Stimulated activated CD8-positive, alpha-beta memory T cell treated with anti-CD3 and anti-CD28 coated beads, Interleukin-12 subunit alpha, Interleukin-12 subunit beta, amount 100 ng/mL, for 1 hour (primary cell): ENCODE results near the gene SLC9A2.

Experiments
- DNase-seq: peaks from one replicate; pipeline ENCODE4 v3.0.0-alpha.2; 2020; ENCODE audit warnings: low read depth

Gene SLC9A2, protein sequence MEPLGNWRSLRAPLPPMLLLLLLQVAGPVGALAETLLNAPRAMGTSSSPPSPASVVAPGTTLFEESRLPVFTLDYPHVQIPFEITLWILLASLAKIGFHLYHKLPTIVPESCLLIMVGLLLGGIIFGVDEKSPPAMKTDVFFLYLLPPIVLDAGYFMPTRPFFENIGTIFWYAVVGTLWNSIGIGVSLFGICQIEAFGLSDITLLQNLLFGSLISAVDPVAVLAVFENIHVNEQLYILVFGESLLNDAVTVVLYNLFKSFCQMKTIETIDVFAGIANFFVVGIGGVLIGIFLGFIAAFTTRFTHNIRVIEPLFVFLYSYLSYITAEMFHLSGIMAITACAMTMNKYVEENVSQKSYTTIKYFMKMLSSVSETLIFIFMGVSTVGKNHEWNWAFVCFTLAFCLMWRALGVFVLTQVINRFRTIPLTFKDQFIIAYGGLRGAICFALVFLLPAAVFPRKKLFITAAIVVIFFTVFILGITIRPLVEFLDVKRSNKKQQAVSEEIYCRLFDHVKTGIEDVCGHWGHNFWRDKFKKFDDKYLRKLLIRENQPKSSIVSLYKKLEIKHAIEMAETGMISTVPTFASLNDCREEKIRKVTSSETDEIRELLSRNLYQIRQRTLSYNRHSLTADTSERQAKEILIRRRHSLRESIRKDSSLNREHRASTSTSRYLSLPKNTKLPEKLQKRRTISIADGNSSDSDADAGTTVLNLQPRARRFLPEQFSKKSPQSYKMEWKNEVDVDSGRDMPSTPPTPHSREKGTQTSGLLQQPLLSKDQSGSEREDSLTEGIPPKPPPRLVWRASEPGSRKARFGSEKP

DNA sequence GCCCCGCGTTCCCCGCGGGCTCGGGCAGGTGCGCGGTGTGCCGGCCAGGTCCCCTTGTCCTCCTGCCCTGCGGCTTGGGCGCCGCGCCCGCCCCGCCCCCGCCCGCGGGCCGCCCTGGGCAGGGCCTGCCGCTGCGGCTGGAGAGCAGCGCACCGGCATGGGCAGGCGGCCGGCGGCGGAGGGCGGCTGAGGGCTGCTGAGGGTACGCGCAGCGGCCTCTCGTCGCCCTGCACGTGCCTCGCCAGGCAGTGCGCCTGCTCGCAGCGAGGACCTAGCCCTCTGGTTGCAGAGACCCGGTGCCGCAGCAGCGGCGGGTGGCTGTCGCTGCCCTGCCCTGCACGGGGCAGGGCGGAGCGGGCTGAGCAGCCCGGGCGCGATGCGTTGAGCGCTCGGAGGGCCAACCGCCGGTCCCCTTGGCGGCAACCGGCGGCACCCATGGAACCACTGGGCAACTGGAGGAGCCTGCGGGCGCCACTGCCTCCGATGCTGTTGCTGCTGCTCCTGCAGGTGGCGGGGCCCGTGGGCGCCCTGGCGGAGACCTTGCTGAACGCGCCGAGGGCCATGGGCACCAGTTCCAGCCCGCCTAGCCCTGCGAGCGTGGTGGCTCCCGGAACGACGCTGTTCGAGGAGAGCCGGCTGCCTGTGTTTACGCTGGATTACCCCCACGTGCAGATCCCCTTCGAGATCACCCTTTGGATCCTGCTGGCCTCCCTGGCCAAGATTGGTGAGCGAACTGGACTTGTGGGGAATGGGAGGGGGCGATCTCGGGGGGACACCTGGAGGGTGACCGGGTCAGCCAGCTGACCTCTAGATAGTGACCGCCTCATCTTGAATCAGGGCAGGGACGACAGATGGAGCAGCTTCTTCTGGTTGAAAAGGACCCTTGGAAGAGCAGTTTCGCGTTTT lies at the start of gene SLC9A2:
TSS of gene SLC9A2 (plus strand) at position 140 of the 906 bp plus-strand sequence. CDS start at position 436, 296 bp downstream.
- no peak for DNase-seq

DNA sequence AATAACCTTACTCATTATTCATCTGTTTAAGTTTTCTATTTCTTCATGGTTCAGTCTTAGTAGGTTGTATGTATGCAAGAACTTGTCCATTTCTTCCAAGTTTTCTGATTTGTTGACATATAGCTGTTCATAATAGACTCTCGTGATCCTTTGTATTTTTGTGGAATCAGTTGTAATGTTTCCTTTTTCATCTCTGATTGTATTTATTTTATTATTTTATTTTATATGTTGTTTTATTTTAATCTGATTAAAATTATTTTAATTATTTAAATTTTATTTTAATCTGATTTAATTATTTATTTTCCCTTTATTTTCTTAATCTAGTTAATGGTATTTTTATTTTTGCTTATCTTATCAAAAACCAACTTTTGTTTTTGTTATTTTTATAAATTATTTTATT lies 43.5 kb upstream of the SLC9A2 start:
- DNase-seq, result no peak

DNA sequence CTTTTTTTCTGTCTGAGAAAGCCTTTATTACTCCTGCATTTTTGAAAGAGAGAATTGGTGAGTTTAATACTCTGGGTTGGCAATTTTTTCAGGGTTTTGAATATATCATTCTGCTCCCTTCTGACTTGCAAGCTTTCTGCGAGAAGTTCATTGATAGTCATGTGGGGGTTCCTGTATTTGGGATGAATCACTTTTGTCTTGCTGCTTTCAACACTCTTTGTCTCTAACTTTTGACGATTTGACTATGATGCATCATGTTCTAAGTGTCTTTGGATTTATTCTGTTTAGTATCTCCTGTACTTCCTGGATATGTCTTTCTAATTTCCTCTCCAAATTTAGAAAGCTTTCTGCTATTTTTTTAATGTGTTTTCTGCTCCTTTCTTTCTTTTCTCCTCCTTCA lies 41.0 kb upstream of the SLC9A2 start:
- DNase-seq, result no peak

DNA sequence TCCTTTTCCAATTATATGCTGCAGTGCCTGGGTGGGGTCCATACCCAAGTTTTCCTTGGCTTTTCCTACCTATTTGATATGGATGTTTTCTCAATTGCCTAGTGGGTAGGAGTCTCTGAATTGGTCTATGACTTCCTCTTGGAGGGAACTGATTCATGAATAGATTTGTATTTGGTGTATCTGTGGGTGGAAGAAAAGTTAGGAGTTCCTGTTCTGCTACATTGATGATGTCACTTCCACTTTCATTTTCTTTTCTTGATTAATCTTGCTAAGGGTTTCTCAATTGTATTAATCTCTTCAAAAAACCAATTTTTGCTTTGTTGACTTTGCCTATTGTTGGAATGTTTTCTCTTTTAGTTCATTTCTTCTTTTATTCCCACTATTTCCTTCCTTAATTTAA lies 37.4 kb upstream of the SLC9A2 start:
- no peak for DNase-seq

DNA sequence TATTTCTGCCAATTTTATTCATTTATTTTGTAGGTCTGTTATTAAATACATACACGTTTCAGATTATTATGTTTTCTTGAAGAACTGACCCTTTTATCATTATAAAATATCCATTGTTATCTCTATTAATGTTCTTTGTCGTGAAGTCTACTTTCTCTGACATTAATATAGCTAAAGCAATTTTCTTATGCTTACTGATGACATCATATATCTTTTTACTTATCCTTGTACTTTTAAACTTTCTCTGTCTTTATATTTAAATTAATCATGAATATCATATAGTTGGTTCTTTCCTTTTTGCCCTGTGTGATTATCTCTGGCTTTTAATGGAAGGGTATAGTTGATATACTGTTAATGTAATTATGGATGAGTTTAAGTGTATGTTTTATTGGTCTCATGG lies 36.5 kb upstream of the SLC9A2 start:
- no peak for DNase-seq

DNA sequence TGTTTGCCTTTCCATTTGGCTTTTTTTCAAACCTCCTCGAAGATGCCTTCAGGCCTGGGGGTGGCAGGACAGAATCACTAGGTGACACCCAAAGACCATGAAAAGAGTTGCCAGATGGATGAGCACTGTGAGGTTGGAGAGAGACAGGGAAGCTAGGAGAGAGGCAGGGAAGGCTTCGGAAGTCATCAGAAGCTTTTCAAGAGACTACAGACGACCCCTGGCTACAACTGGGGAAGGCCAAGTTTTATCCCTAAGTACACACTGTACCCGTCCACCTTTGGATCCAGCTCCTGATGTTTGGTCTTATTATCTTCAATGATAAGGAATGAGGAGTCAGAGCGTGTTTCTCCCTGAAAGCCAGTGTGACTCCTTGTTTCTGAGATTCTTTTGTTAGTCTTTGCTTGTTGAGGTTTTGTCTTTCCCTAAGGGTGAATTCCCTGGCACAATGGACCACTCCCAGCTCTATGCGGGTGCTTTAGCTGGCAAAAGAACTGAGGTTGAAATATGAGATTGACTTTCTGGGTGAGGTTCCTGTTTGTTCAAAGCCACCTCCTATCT lies 33.4 kb upstream of the SLC9A2 start:
- no peak for DNase-seq

DNA sequence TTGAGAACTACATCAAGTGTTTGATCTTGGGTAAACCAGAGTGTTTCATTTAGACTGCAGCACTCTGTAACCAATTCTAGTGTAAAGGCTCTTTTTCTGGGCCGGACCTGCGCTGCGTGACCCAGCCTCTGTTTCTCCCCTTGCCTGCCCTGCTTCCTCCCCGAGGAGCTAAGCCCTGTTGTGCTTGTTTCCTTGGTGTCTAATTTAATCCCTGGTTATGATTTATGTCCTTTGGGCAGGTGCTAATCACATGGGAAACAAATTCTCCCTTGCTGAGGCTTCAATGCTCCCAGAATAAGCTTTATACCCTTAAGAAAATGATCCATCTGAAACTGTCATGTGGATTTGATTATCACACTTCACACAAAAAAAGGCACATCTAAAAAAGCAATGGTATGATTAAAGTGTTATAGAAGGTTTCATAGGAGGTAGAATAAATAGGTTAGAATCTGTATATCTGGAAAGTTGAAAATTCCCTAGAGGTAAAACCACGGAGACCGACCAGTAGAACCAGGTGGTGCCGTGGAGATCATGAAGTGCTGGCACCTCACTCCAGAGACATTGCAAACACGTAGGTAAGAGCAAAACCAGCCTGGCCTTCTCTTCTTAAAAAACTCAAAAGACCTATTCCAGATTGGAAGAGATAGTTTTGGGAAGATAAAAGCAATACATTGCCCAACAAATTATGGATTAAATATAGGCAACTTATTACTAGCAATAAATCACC lies 31.0 kb upstream of the SLC9A2 start:
- DNase-seq, result no peak

DNA sequence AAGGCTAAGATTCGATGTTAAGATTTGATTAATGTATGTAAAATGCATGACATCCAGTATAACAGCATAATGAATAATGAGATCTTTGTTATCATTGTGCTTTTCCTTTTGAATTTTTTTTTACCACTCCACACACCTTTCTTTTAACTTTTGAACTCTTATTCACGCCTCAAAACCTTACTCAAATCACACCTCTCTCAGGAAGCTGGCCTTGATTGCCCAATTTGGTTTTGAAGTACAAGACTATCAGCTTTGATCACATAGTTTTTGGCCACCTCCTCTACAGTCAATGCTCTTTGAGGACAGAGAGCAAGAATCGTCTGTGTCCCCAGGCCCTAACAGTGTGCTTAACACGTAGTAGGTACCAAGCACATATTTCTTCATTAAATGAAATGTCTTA lies 29.9 kb upstream of the SLC9A2 start:
- DNase-seq, result no peak

DNA sequence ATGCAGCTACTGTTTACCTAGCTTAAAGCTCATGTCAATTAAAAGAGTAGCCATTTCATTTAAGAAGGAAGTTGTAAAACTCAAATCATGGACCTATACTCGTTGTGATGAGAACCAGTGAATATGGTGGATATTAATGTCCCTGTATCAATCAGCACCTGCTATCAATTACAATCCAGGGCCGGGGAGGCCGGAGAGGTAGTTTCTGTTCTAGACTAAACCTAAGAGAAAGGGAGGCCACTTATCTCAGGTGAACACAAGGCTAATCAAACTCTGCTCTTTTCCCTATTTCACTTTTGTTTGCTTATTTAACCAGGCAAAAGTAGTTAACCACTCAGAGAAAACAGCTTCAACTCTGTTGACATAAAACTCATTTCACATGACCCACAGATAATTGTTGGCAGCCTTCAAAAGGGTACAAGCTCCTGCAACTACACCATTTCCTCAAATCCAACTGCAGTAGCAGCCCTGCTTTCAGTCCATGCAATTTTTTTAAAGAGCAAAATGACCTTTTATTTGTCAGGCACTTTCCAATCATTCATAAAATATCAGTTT lies 27.8 kb upstream of the SLC9A2 start:
- DNase-seq, result no peak

DNA sequence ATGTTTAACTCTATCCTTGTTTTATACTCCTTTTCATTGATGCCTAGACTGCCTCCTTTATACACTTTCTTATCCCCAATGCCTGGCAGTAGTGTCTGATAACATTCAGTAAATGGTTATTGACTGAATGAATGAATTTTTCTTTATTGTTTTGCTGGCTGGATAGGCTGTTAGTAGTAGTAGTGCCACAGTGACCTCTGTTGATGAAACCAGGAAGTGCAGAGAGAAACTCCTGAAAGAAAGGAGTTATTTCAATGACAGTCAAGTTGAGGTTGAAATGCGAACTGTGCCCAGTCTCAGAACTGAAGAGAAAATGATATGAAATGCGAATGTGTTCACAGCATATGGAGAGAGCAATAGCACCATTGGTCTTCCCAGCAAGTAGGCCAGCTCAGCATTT lies 26.8 kb upstream of the SLC9A2 start:
- no peak for DNase-seq

DNA sequence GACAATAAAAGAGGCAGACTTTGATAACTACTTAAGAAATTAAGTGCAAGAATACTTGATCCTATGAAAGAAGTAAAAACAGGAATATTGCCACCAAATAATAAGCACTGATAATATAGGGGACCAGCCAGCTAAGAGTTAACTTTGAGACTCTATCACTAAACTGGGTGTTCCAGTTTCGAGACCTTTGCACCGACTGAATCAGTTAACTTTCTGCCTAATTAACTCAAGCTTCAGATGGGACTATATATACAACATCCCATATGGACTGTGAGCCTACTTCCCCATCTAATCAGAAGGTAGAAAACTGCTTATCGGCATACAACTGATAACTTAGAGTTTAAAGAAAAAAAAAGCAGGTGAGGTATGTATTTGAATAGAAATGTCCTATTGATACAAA lies 25.8 kb upstream of the SLC9A2 start:
- DNase-seq, result no peak

DNA sequence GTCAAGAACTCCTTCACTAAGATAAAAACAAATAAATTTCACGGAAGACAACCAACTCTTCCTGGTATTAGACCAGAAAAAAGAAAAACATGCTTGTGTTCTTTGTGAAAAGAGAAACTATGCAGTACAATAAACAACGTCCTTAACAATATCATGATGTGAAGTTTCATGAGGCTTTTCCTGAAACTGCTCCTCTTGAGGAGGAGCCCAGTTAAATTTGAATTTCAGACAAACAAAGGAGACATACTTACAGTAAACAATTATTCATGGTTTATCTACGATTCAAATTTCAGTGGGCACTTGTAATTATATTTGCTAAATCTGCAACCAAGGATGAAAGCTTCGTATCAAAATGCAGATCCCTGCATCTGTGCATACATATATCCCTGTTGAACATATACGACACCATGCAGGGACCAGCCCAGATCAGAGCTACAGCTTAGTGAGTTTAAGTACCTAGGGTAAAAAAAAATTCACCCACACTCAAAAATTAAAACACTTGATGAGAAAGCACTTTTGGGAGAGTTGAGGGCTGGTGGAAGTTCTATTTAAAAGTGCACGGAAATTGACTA lies 24.8 kb upstream of the SLC9A2 start:
- no peak for DNase-seq

DNA sequence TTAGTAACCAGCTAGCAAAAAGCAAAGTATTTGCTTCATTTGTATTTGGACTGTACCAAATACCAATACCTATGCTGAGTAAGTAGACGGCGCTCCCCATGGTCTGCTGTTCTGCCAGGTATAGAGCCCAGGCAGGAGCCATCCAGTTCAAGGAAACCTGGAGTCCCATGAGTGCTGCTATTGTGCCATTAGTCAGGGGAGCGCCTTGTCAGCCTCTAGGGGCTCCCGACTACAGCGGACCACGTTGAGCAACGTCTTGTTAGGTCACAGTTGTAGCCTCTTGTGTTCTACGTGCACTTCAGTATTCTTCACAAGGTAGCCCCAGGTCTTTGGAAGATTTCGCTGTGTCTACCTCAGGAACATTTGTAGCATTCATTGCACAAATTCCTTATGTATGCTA lies 21.6 kb upstream of the SLC9A2 start:
- DNase-seq, result no peak

DNA sequence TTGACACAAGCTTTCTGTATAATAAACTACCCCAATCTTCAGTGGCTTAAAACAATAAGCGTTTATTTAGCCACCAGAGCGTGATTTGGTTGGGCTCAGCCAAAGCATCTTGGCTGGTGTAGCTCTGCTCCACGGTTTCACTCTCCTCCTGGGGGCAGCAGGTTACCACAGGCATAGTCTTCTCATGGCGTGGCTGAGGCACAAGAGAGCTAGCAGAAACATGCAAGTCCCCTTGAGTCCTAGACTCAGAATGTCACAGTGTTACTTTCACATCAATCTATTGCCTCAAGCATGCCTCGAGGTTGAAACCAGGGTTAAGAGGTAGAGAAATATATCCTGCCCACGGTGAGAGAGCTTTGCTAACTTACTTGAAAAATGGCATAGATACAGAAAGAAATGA lies 19.9 kb upstream of the SLC9A2 start:
- no peak for DNase-seq

DNA sequence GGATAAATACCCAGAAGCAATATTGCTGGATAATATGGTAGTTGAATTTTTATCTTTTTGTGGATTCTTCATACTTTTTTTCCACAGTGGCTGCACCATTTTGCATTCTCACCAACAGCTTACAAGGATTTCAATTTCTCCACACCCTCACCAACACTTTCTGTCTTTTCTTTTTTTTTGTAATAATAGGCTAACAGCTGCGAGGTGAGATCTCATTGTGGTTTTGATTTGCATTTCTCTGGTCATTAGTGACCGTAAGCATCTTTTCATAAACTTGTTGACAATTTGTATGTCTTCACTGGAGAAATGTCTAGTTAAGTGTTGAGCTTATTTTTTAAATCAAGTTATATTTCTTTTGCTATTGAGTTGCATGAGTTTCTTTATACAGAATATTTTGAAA lies 17.6 kb upstream of the SLC9A2 start:
- no peak for DNase-seq

DNA sequence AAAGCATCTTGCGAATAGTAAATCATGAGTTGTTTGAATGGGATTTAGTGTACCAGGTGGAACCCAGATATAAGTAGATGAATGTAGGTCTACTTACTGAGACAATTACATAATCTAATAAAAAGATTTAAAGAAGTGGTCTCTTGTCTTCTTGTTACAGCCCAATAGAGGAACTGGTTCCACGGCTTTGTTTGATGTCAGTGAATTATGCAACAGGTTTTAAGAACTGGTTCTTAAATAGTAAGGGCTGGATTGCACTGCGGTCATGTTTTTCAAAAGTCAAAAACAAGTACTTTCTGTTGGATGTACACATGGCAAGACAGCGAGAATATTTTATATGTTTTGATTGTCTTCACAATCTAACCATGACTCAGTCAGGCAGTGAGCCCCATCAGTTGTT lies 15.4 kb upstream of the SLC9A2 start:
- no peak for DNase-seq

DNA sequence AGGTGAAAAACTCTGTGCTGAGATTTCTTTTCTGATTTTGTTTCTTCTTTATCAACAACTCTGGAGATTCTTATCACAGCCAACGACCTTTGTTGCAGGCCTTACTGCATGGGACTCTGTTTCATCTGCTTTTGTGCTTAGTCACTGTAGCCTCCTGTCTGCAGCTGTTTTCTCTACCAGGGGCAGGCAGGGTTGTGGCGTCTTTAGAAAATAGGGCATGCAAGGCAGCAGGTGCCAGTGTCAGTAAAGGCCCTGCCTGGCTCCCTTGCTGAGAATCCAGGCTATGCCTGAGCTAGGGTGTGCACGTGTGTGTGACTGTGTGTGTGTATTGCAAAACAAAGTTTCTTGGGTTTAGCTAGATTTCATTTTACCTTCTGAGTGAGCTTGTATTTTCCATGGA lies 14.6 kb upstream of the SLC9A2 start:
- no peak for DNase-seq

DNA sequence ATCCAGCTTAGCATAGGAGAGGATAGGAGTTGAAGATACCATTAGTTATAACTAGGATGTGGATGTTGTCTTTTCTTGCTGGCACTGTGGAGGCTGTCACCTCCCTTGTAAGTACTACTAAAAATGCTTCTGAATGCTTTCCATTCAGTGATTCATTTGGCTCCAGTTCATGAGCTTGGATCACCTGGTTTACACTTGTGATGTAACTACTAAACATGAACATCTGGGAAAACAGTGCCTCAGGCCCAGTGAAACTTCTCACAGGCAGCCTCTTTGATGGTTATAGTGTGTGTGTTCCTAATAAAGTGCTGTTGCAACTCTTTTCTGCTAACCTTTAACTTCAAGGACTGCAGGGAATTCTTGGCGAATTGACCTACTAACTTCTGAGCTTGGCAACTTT lies 13.0 kb upstream of the SLC9A2 start:
- DNase-seq, result no peak

DNA sequence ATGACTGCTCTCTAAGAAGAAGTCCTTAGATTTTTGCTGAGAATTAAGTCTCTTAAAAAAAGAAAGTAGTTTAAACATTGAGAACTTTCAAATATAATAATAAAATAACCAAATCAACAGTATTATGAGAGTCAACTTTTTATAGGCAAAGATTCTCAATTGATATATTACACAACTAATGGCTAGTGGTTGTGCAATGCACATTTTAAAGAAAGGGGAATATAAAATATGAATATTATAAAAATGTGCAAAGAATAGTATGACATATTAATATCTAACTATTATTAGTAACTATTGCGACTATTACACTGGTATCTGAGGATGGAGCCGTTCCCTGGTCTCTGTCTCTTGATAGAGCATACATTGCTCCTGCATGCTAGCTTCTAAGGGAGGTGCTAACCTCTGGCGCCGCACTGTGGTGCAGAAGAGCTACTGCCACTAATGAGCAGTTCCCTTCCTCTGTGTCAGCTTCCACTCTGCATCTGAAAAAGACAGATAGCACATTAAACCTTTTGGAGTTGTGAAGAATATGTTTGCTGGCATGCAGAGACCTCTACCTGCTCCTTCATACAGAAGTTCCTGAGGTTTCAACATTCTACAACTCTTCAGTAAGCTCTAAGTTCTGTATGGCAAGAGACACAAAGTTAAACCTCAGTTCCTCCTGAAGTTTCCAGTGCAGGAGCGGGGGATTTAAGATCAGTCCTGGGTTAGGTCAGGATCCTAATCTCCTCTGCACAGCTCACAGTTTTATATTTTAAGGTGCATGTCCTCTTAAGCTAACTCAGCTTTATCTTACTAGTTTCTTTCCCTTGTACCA lies 3.5 kb upstream of the SLC9A2 start:
- peak; percentile 19 for DNase-seq
